Lung (tissue), 12 donors: ENCODE measurements around the gene BATF2. TPM values are rescaled to one million over a fixed set of nuclear protein-coding genes. Genes with fewer than 3 reads are reported as not detected.
A peak's percentile ranks its signal among the peaks of the same experiment; 100 is the strongest.

Experiments
- ATAC-seq: fragments of 200-7000 bp; cut with Tn5 transposase; one replicate; pipeline ENCODE4 v1.9.1; 2020; ENCODE audit warnings: moderate number of reproducible peaks; ENCODE audit not compliant: insufficient read depth, low FRiP score
- DNase-seq, 3 donors: peaks; one replicate each; pipeline ENCODE4 v3.0.0-alpha.2; 2013 to 2017
- H3K27ac ChIP-seq, 2 donors: one replicate each; pipeline ENCODE4 v1.5.1; 2013; ENCODE audit warnings: mild to moderate bottlenecking in 2 of 2, moderate library complexity in 2 of 2, control low read depth in 1 of 2, inconsistent platforms in 1 of 2, low read depth in 1 of 2, low read length in 1 of 2
- H3K27me3 ChIP-seq, 3 donors: one replicate each; pipeline ENCODE4 v1.5.1; 2013; ENCODE audit warnings: low read length in 2 of 3; ENCODE audit not compliant: control insufficient read depth in 3 of 3, insufficient read depth in 3 of 3
- H3K36me3 ChIP-seq, 4 donors: one replicate each; pipeline ENCODE4 v1.5.1; 2013; ENCODE audit warnings: low read length in 4 of 4, mild to moderate bottlenecking in 1 of 4, moderate library complexity in 1 of 4; ENCODE audit not compliant: control insufficient read depth in 4 of 4, insufficient read depth in 4 of 4
- H3K4me1 ChIP-seq, 5 donors: one replicate each; pipeline ENCODE4 v1.5.1; 2013; ENCODE audit warnings: low read length in 5 of 5, mild to moderate bottlenecking in 2 of 5, moderate library complexity in 1 of 5; ENCODE audit not compliant: control insufficient read depth in 5 of 5, insufficient read depth in 5 of 5
- H3K4me3 ChIP-seq: one replicate; pipeline ENCODE4 v1.5.1; 2013; ENCODE audit warnings: mild to moderate bottlenecking, control low read depth, moderate library complexity
- H3K9ac ChIP-seq, 2 donors: one replicate each; pipeline ENCODE4 v1.5.1; 2013; ENCODE audit warnings: low read length in 2 of 2, control low read depth in 1 of 2; ENCODE audit not compliant: insufficient read depth in 1 of 2
- H3K9me3 ChIP-seq, 4 donors: one replicate each; pipeline ENCODE4 v1.5.1; 2013; ENCODE audit warnings: low read length in 3 of 4, mild to moderate bottlenecking in 1 of 4, moderate library complexity in 1 of 4; ENCODE audit not compliant: control insufficient read depth in 4 of 4, insufficient read depth in 3 of 4
- WGBS, 2 donors: extraction: QIAGEN DNeasy Blood & Tissue Kit; methylation state at CpG; one replicate each; pipeline ENCODE4 v1.1.7; 2013; 5-methylcytosine and 5-hydroxymethylcytosine counted together
- polyA plus RNA-seq, 2 donors: library from polyadenylated mRNA; stranded (reverse); fragments of 200-250 nt; gene quantifications; one replicate each; pipeline ENCODE4 v1.2.1, GENCODE V29; 2013
- total RNA-seq, 2 donors: library from RNA; depleted of rRNA in 1 of 2; stranded (reverse); fragments of >200 nt in 1 of 2; gene quantifications; one replicate each; pipeline ENCODE4 v1.2.1, GENCODE V29; 2014 to 2021
- TF ChIP-seq, protein P1 (sequence below): IDR thresholded peaks from 2 replicates; pipeline ENCODE4 v1.5.1; 2012; ENCODE audit warnings: mild to moderate bottlenecking; ENCODE audit errors: control extremely low read depth, extremely low read depth
- donor health status: control.
- donor health status: control.
- donor health status: Bipolar disorder and iron deficiency.
- donor health status: healthy.
- donor health status: DM: yes; HTN: yes; CAD: no.

Gene BATF2
- total and polyA plus RNA-seq, 4 donors, result 2.9 to 7.4 (median 5.0) TPM

DNA sequence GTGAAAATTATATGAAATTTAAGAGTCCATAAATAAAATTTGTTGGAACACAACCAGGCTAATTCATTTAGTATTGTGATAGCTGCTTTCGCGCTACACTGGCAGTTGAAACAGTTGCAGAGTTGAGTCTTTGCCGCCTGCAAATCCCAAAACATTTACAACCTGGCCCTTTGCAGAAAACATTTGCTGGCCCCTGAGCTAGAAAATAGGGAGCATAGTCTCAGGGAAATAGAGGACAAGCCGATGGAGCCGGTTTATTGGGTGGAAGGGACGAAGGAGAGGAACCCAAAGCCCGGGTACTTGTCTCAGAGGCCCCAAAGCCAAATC lies 43.7 kb upstream of the BATF2 start:
- TF ChIP-seq, protein P1, sequence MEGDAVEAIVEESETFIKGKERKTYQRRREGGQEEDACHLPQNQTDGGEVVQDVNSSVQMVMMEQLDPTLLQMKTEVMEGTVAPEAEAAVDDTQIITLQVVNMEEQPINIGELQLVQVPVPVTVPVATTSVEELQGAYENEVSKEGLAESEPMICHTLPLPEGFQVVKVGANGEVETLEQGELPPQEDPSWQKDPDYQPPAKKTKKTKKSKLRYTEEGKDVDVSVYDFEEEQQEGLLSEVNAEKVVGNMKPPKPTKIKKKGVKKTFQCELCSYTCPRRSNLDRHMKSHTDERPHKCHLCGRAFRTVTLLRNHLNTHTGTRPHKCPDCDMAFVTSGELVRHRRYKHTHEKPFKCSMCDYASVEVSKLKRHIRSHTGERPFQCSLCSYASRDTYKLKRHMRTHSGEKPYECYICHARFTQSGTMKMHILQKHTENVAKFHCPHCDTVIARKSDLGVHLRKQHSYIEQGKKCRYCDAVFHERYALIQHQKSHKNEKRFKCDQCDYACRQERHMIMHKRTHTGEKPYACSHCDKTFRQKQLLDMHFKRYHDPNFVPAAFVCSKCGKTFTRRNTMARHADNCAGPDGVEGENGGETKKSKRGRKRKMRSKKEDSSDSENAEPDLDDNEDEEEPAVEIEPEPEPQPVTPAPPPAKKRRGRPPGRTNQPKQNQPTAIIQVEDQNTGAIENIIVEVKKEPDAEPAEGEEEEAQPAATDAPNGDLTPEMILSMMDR, result no peak
- H3K36me3 ChIP-seq, result peaks cover 0 to 36% (median 17%) of the 10 kb centered on the region in 4 donors
- WGBS, 2 donors, result 16 to 24% methylated on average over 7 of the region's 7 CpGs
- H3K27ac ChIP-seq, result peak overlapping the region; percentile 91 to 98
- ATAC-seq (no peak), DNase-seq (no peak)
- H3K9ac ChIP-seq, result no peak overlapping the region
- peaks cover 0 to 18% (median 0%) of the 10 kb centered on the region in 5 donors for H3K4me1 ChIP-seq
- no peaks in the 10 kb centered on the region for H3K27me3 ChIP-seq
- H3K9me3 ChIP-seq, result no peaks in the 10 kb centered on the region
- H3K4me3 ChIP-seq, result peak overlapping the region; percentile 75

DNA sequence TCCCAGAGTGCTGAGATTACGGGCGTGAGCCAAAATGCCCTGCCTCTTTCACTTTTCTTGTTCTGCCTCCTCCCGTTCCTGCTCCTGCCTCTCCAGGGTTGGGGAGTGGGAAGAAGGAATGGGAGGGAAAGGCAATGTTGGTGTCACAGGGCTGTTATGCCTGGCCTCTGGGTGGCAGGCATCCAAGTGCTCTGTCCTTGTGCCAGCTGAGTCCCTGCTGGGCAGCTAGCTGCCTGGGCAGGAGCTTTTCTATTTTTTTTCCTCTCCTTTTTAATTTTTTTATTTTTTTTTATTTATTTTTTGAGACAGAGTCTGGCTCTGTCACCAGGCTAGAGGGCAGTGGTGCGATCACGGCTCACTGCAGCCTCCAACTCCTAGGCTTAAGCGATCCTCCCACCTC lies 40.2 kb upstream of the BATF2 start:
- TF ChIP-seq, protein P1, result no peak
- 74 to 90% methylated on average over 6 of the region's 6 CpGs for WGBS, 2 donors
- Histone ChIP-seq H3K27ac (no peak overlapping the region), H3K4me3 (no peak overlapping the region), H3K9me3 (no peaks in the 10 kb centered on the region), H3K9ac (no peak overlapping the region), H3K27me3 (no peaks in the 10 kb centered on the region), H3K4me1 (peaks cover 0 to 8% (median 0%) of the 10 kb centered on the region in 5 donors), H3K36me3 (peaks cover 0 to 47% (median 24%) of the 10 kb centered on the region in 4 donors)
- ATAC-seq (no peak), DNase-seq (no peak)

DNA sequence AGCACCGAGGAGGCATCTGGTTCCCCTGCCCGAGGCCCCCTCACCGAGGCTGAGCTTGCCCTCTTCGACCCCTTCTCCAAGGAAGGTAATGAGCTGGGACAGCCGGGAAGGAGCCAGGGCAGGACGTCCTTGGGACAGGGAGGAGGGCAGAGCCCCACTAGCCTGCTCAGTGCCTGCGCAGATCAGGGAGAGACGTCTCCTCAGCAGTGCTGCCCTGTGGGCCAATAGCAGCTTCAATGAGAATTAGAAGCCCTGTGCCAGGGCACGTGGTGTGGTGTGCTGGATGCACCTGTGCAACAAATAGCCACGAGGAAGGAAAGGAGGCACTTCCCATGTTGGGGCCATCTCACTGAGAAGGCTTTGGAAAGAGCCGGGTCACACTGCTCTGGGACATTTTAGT lies 38.8 kb upstream of the BATF2 start:
- ATAC-seq (no peak), DNase-seq (no peak)
- Histone ChIP-seq H3K4me1 (peaks cover 0 to 4% (median 0%) of the 10 kb centered on the region in 5 donors), H3K36me3 (peaks cover 0 to 47% (median 25%) of the 10 kb centered on the region in 4 donors), H3K27ac (no peak overlapping the region), H3K27me3 (no peaks in the 10 kb centered on the region), H3K4me3 (no peak overlapping the region), H3K9me3 (no peaks in the 10 kb centered on the region), H3K9ac (no peak overlapping the region)
- TF ChIP-seq, protein P1, result no peak
- WGBS, 2 donors, result 80 to 84% methylated on average over 11 of the region's 11 CpGs

DNA sequence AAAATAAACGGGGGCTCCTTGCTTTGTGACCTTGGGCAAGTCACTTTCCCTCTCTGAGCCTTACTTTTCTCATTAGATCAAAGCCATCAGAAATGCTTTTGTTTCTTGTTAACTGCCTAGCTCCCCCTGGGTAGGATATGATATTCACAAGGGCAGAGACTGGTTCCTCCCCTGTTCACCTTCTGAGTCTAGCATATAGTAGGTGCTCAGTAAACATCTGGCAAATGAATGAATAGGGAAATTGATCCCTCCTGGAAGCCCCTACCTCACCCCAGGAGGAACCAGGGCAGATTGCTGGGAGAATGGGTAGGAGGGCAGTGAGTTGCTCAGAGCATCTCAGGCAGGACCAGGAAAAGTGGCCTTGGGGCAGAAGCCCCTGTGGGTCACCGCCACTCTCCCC lies 37.7 kb upstream of the BATF2 start:
- H3K36me3 ChIP-seq, result peaks cover 0 to 47% (median 25%) of the 10 kb centered on the region in 4 donors
- 91 to 100% methylated on average over 2 of the region's 2 CpGs for WGBS, 2 donors
- TF ChIP-seq, protein P1, result no peak
- ATAC-seq, result no peak
- DNase-seq, result no peak
- H3K4me3 ChIP-seq, result no peak overlapping the region
- H3K4me1 ChIP-seq, result no peaks in the 10 kb centered on the region
- H3K27me3 ChIP-seq, result no peaks in the 10 kb centered on the region
- no peaks in the 10 kb centered on the region for H3K9me3 ChIP-seq
- H3K9ac ChIP-seq, result no peak overlapping the region
- no peak overlapping the region for H3K27ac ChIP-seq
